ENCODE measurements around the gene SPACDR. TPM values are rescaled to one million over a fixed set of nuclear protein-coding genes. Genes with fewer than 3 reads are reported as not detected.

The SPACDR gene
- total and polyA plus RNA-seq, 9 of the 15 experiments (the other 6 are each of a cell fraction or from before 2014, with no cell fraction given), result 0.07 to 0.55 (median 0.14) TPM; not detected in 1

DNA sequence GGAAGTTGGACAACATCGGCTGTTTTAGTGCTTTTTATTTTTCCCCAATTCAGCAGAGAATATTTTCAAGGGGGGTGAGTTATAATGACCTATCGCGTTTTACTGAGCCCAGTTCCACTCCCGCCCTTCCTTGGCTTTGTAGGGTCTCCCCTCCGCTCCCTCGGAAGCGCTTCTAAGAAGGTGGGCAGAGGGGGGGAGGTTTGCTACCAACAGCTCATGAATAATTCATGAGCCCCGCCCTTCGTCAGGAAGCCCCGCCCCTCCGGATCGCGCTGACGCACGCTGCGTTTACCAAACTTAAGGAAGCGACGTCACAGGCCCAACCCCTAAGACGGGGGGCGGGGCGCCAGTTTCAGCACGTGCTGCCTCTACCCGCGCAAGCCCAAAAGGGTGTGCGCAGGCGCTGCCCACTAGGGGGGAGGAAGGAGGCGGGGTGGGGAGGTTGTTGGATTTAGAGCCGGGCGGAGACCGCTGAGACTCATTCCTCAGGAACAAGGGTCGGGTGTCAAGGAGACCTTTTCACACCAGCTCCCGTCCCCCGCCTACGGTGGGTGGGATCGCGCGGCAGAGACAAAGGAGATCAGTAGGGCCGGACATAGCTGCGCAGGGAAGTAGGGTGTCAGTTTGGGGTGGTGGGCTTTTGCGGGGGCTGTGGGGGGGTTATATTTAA, 35.0 kb downstream of the SPACDR start (continued):
- TF ChIP-seq, protein P1, sequence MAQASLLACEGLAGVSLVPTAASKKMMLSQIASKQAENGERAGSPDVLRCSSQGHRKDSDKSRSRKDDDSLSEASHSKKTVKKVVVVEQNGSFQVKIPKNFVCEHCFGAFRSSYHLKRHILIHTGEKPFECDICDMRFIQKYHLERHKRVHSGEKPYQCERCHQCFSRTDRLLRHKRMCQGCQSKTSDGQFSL (CRISPR knock-in tag; IDR thresholded peaks at IDR 0.05), result peak; percentile 87
- TF ChIP-seq, protein P1 (tag; IDR thresholded peaks at IDR 0.05), result peak in 1 of 2 experiments; percentile 92; a peak in 2 of 4 replicates
- TF ChIP-seq CBFB (CRISPR knock-in tag; IDR thresholded peaks at IDR 0.05), result no peak
- 0 out of 3 replicates have a peak, but pooled peaks of 1 of the 2 experiments have one; percentile 17 for TF ChIP-seq CBX3 (IDR thresholded peaks at IDR 0.05; ENCODE audit: borderline replicate concordance in 1 of 2, low read length in 2 of 2)
- no peak; the same call in 1 of the 2 replicates for TF ChIP-seq ZNF644 (tag; IDR thresholded peaks at IDR 0.05; ENCODE audit: low read depth)
- TF ChIP-seq, protein P2, sequence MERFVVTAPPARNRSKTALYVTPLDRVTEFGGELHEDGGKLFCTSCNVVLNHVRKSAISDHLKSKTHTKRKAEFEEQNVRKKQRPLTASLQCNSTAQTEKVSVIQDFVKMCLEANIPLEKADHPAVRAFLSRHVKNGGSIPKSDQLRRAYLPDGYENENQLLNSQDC (CRISPR knock-in tag; IDR thresholded peaks at IDR 0.05), result peak; percentile 89
- TF ChIP-seq, protein P3, sequence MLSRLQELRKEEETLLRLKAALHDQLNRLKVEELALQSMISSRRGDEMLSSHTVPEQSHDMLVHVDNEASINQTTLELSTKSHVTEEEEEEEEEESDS (CRISPR knock-in tag; IDR thresholded peaks at IDR 0.05), result no peak
- TF ChIP-seq RAD21 (CRISPR knock-in tag; conservative IDR thresholded peaks at IDR 0.05 in 1 of 2, IDR thresholded peaks at IDR 0.05 in 1 of 2), result no peak; a peak in 1 of 4 replicates
- TF ChIP-seq HDAC2 (IDR thresholded peaks at IDR 0.05), result peak; percentile 74
- TF ChIP-seq BACH1 (tag; IDR thresholded peaks at IDR 0.05), result no peak; the same call in 1 of the 2 replicates
- no peak for TF ChIP-seq MTA1 (IDR thresholded peaks at IDR 0.05; ENCODE audit: borderline replicate concordance)
- no peak for TF ChIP-seq POU5F1 (IDR thresholded peaks at IDR 0.05; ENCODE audit: borderline replicate concordance, low read depth, low read length, partially characterized antibody)
- TF ChIP-seq ELF1 (tag; IDR thresholded peaks at IDR 0.05), result no peak
- peak; percentile 16; the same call in 1 of the 2 replicates for TF ChIP-seq SMARCA5 (IDR thresholded peaks at IDR 0.05)
- TF ChIP-seq KLF13 (tag; IDR thresholded peaks at IDR 0.05; ENCODE audit: borderline replicate concordance, low read depth), result peak; percentile 95
- no peak for TF ChIP-seq MEF2D (tag; conservative IDR thresholded peaks at IDR 0.05; ENCODE audit: low read depth)
- TF ChIP-seq, protein P4, sequence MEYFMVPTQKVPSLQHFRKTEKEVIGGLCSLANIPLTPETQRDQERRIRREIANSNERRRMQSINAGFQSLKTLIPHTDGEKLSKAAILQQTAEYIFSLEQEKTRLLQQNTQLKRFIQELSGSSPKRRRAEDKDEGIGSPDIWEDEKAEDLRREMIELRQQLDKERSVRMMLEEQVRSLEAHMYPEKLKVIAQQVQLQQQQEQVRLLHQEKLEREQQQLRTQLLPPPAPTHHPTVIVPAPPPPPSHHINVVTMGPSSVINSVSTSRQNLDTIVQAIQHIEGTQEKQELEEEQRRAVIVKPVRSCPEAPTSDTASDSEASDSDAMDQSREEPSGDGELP (CRISPR knock-in tag; IDR thresholded peaks at IDR 0.05; ENCODE audit: borderline replicate concordance), result 0 out of 2 replicates have a peak, but pooled peaks have one; percentile 30
- peak; percentile 72; the same call in 1 of the 2 replicates for TF ChIP-seq FOXK1 (CRISPR knock-in tag; IDR thresholded peaks at IDR 0.05; ENCODE audit: borderline replicate concordance)
- TF ChIP-seq ZNF239 (CRISPR knock-in tag; IDR thresholded peaks at IDR 0.05), result peak; percentile 7; the same call in 1 of the 2 replicates
- peak; percentile 89 for TF ChIP-seq EP400 (IDR thresholded peaks at IDR 0.05)
- TF ChIP-seq, protein P5, sequence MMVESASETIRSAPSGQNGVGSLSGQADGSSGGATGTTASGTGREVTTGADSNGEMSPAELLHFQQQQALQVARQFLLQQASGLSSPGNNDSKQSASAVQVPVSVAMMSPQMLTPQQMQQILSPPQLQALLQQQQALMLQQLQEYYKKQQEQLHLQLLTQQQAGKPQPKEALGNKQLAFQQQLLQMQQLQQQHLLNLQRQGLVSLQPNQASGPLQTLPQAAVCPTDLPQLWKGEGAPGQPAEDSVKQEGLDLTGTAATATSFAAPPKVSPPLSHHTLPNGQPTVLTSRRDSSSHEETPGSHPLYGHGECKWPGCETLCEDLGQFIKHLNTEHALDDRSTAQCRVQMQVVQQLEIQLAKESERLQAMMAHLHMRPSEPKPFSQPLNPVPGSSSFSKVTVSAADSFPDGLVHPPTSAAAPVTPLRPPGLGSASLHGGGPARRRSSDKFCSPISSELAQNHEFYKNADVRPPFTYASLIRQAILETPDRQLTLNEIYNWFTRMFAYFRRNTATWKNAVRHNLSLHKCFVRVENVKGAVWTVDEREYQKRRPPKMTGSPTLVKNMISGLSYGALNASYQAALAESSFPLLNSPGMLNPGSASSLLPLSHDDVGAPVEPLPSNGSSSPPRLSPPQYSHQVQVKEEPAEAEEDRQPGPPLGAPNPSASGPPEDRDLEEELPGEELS (CRISPR knock-in tag; IDR thresholded peaks at IDR 0.05; ENCODE audit: borderline replicate concordance), result peak; percentile 85; the same call in 1 of the 2 replicates
- TF ChIP-seq HNRNPUL1 (IDR thresholded peaks at IDR 0.05; ENCODE audit: low read length), result no peak; the same call in 1 of the 2 replicates
- TF ChIP-seq CC2D1A (IDR thresholded peaks at IDR 0.05), result peak; percentile 78
- TF ChIP-seq, protein P6, sequence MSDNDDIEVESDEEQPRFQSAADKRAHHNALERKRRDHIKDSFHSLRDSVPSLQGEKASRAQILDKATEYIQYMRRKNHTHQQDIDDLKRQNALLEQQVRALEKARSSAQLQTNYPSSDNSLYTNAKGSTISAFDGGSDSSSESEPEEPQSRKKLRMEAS (CRISPR knock-in tag; IDR thresholded peaks at IDR 0.05), result peak; percentile 94

Data from K562 (cell line).